ENCODE data around the gene LMF1. TPM values are rescaled to one million over a fixed set of nuclear protein-coding genes. Genes with fewer than 3 reads are reported as not detected.
"Not testable (repeated sequence)": the region's sequence is repeated elsewhere in the genome, so short reads cannot be mapped to it uniquely, and the experiment has no call there.

The LMF1 gene
- total RNA-seq, 1 donor from 2014 or later: 9.4 TPM

DNA sequence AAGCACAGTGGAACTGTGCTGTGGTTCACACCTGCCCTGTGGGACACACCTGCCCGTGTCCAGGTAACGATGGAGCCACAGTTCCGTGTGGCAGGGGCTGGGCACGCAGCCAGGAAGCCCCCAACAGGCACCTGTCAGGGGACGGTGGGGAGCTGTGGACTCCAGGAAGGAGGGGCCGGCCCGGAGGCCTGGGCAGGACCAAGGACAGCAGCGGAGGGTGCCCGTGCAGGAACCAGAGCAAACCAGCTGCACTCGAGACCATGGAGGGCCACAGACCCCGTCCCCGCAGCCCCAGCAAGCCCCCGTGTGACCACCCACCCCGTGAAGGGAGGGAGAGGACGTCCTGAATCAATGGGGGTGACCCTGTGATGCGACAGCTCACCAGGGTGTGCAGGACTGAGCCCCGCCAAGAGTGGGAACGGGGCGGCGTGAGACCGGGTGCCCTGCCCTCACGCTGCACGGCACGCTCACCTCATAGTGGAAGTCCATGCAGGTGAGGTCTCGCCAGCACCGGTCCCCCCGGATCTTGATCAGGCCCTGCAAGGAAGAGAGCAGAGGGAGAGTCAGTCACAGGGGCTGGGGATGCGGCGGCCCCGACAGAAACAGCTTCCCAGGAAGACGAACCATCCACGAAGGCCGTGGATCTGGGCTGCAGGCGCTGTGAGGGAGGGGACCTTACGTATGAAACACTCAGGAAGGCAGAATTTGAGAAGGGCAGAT, 78.1 kb downstream of the LMF1 start:
- no peak for DNase-seq

DNA sequence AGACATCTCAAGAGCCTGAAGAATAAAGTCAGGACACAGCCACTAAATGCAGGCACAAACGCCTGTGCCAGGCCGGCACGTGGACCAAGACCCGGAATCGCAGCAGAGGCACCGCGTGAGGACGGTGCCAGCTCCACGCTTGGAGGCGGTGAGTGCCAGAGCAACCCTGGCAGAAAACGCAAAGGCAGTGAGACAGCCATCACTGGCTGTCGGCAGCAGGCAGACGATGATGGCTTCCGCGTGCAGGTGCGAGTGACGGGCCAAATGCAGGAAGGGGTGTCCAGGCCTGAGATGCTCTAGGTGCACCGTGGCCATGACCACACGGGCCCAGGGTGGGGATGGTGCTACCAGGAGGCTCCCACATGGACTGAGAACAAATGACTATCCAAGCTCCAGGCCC, 78.8 kb downstream of the LMF1 start:
- no peak for DNase-seq

DNA sequence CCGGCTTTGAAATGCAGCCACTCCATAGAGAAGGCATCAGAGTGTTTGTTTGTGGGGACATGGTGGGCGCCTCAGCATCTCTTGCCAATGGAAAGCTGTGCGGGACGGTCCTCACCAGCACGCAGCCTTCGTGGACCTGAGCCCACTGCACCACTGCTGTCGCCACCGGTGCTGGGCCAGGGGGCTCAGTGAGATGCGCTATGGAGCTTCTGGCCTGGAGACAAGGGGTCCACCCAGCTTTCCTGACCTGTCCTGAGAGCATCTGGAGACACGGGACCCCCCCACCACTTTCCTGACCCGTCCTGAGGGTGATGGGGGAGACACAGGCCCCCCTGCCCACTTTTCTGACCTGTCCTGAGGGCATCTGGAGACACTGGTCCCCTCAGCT, 79.4 kb downstream of the LMF1 start:
- no peak for DNase-seq

DNA sequence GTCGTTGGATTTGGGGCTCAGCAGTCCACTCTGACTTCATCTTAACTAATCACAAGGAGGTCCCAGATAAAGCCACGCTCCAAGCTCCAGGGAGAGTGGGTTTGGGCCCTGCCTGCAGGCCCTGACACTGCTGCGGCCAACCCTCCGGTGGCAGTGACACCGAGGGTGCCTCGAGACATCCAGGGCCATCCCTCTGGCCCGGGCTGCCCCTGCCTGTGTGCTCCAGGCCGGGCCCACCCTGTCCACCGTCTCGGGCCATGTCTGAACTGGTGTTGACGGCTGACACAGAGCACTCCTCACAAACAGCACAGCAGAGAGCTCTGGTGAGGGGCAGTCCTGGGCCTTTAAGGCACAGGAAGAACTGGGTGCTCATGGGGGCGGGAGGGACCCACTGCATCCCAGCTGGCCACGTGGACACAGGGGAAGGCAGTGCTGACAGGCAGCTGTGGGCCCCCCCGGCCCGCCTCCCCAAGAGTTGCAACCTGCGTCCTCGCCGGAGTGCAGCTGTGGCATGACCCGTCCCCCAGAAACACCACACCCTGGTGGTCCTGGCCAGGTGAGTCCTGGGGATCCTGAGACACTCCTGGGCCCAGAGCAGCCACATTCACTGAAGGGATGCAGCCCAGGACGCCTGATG, 80.0 kb downstream of the LMF1 start:
- DNase-seq: no peak

DNA sequence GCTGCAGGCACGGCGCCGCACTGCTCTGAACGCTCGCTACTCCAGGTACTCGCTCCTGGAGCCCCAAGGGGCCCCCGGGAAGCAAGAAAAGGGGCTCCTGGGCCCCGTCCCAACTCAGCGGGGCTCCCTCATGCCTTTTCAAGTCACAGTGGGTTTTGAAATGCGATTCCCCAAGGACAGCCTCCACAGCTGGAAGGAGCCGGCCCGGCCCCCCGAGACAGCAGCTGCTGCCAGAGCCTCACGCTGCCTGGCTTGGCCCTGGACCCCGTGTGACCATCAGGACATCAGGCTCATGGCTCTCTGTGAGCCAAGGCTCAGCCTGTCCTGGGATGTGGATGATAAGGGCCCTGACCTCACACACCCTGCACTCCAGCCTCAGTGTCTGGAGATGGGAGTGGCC, 80.6 kb downstream of the LMF1 start:
- DNase-seq: no peak

DNA sequence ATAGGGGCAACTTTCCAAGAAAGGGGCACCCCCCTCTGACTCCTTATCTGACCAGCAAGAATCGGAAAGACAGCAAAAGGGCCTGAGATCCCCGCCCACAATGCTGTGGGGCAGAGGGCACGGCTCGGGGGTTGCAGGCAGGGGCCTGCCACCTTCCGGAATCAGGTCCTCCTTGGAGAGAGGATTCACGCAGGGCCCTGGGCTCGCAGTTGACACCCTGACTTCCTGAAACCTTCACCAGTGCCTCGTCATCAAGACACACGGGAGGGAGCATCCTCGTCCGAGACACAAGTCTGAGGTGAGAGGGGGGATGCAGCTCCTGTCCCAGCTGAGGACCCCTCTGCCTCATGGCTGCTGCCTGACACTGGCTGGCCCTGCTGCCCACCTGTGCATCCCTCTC, 81.2 kb downstream of the LMF1 start:
- no peak for DNase-seq

DNA sequence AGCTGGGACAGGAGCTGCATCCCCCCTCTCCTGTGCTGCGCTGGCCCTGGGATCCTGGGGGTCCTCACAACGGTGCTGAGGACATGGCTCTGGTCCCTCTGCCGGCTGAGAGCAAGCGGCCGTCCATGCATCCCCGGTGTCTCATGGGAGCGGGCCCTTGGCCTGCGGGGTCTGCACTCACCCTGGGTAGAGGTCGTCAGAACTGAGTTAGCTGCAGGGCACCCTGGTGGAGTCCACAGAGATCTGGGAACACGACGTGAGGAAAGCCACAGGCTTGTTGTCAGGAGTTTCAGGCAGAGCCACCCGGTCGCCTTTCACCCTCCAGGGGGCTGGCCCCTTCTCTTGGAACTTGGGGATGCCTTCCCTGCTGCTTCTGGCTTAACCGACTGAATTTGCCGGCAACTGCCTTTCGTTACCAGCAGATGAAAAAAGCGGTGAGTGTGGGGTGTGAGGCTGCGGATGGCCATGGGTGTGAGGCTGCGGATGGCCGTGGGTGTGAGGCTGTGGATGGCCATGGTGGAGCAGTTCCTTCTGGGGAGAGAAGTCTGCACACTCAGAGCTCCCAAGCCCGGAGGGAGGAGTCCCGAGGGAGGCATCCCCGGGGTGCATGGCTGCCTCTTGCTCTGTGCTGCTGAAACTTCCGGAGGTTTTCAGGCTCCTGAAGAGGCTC, 81.7 kb downstream of the LMF1 start:
- no peak for DNase-seq

DNA sequence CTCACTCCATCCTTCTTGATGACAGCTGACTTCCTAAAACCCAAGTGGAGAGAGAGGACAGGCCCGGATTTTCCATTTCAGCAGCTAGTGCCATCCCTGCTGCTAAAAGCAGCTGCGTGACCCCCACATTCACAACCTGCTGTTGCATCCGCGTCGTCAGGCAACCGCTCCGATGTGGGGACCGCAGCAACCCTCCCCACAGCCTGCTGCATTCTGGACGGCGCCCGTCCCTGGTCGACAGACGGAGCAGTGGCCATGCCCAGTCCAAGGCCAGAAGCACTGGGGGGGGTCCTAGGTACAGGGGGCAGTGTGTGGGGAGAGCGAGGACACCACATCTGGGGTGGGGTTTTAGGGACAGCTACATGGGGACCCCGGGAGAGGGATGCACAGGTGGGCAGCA, 82.3 kb downstream of the LMF1 start:
- not testable (repeated sequence) for DNase-seq

DNA sequence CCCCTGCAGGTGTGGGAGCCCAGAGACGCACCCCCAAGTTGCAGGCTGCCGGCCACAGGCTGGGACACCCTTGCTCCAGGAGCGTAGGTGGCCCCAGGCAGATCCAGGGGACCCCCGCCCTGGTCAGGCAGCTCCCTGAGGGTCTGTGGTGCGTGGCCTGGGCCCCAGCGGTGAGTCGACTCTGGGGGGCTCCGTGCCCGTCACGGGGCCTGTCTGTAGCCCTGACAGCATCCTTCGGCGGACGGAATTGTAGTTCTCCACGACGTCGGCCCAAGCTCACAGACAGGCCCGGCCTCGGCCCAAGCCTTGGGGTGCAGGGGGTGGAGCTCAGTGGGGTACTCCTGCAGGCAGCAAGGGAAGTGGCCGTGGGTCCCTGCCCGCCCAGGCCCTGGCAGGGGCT, 82.9 kb downstream of the LMF1 start:
- no peak for DNase-seq

DNA sequence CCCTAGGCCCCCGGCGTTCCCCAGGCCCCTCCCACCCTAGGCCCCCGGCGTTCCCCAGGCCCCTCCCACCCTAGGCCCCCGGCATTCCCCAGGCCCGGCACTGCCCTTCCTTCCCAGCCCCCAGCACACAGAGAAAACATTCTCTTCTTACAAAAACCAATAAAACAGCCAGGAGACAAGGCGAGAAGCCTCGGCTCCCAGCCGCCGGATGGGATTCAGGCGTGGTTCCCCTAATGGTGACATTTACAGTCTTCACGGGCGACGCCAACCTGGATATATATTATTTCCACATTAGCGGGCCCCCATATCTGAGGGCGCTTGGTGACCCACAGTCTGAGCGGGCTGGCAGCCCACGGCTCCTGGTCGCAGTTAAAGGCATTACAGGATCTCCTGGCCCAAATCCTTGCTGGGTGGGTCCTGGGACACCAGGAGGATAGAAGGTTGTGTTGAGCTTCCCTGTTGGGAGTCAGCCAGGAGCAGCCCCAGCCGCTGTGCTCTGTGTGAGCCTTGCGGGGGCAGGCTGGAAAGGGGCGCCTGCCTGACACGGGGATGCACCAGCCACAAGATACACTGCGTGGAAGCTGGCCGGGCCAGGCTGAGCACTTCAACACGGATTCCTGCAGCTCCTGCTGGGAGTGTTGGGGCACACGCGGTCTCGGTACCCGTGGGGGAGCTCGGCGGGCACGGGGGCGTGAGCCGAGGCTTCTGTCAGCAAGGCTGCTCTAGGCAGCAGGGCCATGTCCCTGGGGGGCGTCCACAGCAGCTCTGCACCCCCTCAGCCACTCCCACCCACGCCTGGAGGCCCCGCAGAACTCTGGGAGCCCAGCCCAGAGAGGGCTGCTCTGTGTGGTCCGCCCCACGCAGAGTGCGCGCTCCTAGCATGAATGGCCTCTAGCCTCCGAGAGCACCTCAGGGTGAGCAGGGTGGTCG, 83.7 kb downstream of the LMF1 start:
- no peak for DNase-seq

DNA sequence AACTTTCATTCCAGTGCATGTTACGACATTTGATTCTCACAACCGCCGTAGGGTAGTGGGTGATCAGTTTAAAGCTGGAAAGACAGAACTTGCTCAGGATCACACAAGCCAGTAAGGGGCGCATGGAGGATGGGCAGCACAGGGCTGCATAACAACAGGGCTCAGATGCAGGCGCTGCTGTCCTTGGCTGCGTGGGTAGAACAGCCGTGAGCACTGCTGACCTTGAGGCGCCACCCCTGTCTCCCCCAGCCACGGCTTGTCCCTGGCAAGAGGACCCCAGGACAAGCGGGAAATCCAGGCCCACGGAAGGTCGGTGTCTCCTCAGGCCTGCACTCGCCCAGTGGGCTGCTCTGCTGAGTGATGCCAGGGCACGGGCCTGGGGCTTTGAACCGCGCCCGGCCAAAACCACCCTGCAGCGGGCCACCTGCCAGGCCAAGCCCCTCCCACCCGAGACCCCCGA, 84.7 kb downstream of the LMF1 start:
- DNase-seq: no peak

DNA sequence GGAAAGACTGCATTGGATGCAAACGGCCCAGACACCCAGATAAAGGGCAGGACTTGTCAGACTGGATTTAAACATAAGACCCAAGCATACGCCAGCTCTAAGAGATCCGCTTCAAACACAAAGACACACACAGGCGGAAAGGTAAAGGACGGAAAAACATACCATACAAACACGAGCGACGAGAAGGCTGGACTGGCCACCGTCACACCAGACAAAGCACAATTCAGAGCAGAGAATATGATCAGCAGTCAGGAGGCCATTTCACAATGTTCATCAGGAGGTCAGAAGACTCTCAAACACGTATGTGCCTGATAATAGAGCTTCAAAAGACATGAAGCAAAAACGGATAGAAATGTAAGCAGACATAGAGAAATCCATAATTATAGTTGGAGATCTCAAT, 85.4 kb downstream of the LMF1 start:
- DNase-seq: no peak

DNA sequence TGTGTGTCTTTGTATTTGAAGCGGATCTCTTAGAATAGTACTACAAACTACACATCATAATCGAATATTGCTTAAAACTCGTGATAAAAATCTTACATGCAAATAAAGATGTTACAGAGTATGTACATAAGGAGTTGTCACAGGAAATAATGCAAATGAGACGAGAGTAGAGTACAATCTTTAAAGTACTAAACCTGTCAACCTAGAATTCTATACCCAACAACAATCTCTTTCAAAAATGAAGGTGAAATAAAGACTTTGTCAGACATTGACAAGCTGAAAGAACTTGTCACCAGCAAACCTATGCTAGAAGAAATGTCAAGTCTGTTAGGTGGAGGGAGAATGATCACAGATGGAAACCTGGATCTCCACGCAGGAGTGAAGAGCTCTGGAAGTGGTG, 86.6 kb downstream of the LMF1 start:
- no peak for DNase-seq

DNA sequence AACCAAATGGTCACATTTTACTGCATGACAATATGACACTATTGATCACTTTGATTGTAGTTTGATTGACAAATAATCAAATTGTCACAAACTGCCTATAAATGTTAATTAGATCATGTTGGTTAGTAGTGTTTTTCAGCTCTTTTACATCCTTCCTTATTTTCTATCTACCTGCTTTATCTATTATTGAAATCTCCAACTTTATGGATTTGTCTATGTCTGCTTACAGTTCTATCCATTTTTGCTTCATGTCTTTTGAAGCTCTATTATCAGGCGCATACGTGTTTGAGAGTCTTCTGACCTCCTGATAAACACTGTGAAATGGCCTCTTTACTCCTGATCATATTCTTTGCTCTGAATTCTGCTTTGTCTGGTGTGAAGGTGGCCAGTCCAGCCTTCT, 87.0 kb downstream of the LMF1 start:
- no peak for DNase-seq

DNA sequence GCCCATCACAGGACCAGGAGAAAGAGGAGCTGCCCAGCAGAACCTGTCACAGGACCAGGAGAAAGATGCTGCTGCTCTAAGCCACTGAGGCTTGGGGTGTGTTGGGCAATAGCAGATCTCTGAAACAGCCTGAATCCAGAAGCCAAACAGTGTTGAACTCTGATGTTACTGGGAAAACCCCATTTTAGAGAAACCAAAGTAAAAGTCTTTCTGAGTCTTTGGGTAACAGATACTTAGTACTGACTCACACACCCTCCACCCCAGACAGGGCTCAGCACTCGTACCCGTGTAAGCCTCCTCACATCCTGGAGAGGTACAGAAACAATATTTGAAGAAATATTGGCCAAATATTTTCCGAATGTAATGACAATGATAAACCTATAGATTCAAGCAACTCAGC, 87.4 kb downstream of the LMF1 start:
- DNase-seq: no peak

DNA sequence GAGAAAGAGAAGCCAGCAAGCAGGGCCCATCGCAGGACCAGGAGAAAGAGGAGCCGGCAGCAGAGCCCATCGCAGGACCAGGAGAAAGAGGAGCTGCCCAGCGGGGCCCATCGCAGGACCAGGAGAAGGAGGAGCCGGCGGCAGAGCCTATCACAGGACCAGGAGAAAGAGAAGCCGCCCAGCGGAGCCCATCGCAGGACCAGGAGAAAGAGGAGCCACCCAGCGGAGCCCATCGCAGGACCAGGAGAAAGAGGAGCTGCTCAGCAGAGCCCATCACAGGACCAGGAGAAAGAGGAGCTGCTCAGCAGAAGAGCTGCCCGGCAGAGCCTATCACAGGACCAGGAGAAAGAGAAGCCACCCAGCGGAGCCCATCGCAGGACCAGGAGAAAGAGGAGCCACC, 88.1 kb downstream of the LMF1 start:
- DNase-seq: not testable (repeated sequence)

DNA sequence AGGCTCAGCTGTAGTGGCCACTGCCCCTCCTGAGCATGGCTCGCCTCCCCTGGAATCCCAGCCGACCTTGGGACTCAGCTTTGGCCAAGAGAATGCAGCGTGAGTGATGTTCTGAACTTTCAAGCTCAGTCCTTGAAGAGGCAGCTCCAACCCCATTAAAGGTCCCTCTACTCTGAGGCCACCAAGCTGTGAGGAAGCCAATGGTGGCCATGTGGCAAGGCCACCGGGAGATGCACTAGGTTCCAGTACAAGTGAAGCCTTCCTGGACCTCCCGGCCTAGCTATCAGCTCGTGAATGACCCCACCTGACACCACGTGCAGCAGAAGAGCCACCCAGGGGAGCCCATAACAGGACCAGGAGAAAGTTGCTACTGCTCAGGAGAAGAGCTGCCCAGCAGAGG, 88.5 kb downstream of the LMF1 start:
- DNase-seq: no peak

DNA sequence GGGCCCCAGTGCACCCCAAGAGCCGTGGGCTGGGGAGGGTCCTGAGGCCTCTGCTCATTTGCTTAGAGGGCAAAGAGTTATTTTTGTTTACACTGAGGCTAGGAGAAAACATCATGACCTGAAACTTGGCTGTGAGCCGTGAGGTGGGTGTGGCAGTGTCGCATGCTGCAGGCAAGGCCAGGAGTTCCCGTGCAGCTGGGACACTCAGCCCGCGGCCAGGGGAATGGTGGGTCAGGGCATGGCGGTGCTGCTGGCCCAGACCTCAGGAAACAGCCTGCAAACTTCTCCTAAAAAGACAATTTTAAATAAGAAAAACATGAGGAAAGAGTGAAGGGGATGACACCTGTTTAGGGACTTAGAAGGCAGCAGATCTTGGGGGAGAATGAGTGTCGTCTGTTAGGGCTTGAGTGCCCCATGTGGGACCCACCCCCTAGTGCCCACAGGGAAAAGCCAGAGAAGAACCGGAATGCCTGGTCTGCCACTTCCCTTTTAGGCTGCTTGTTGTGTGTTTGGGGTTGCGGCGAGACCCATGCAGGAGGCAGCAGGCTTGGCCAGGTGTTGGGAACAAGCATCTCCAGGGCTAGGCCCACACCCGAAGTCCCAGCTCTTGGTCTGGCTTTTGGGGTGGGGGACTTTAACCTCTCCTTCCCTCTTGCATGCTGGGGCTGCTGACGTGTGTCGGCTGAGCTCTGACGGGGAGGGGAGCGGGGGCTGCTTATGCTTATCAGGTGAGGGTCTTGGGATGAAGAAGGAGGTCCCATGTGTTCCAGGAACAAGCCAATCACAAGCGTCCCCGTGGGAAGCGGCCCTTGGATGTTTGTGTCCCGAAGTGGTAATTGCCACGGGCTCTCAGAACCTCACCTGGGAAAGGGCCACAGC, 89.3 kb downstream of the LMF1 start:
- no peak for DNase-seq

DNA sequence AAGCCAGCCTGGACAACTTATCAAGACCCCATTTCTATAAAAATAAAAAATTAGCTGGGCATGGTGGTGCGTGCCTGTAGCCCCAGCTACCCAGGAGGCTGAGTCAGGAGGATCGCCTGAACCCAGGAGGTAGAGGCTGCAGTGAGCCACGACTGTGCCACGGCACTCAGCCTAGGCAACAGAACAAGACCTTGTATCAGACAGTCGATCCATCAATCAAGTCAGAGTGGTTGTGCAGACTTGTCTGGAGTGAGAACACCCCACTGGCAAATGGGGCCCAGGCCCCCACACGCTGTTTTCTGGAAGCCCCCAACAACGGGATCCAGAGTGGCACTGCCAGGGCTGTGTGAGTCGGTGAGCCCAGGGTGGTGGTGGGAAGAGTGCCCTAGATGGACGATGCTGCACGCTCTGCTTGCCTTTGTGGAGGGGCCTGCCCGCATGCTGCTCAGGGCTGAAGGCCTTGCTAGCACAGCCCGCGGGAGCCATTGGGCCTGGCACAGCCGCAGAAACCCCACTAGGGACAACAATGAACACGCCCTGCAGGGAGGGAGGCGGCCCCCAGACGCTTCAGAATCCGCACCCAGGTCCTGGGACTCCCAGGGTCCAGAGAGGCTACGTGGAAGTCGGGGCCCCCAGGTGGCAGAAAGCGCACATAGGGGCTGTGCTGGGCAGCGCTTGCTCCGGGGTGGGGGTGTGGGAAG, 90.2 kb downstream of the LMF1 start:
- DNase-seq: no peak

DNA sequence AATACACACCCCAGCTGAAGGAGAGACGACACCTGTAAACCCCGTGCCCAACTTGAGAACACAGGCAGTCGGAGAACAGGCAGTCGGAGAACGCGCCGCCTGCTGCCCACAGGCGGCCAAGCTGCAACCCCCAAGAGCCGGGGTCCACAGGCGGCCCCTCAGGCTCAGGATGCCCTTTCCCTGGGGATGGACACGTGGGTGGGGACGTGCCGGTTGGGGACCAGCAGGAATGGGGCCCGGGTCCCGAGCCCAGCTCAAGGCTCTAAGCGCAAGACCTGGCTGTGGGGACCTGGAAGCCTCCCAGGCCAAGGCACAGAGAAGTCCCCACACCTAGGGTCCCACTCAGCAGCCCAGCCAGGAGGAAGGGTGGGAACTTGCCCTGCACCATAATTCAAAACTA, 90.8 kb downstream of the LMF1 start:
- DNase-seq: no peak

DNA sequence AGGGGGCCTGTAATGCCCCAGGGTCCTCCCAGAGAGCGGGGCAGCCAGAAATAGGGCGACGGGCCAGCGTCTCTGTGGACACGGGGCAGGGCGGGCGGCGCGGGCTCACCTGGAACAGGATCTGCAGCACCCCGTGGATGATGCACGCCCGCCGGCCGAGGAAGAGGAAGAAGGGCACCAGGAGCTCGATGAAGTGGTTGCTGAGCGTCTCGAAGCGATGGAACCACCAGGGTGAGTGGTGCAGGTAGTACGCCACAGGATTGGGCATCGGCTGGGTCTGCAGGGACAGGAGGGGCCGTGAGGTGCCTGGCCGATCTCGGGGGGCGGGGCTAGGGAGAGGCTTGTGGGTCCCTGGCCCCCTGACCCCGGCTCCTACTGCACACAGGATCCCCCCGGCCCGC, 91.3 kb downstream of the LMF1 start:
- no peak for DNase-seq

Data from occipital lobe (tissue), 2 donors.